Measurements from ENCODE around the gene RORC.
A peak's percentile ranks its signal among the peaks of the same experiment; 100 is the strongest.
"Not testable (repeated sequence)": the region's sequence is repeated elsewhere in the genome, so short reads cannot be mapped to it uniquely, and the experiment has no call there.

Gene RORC

DNA sequence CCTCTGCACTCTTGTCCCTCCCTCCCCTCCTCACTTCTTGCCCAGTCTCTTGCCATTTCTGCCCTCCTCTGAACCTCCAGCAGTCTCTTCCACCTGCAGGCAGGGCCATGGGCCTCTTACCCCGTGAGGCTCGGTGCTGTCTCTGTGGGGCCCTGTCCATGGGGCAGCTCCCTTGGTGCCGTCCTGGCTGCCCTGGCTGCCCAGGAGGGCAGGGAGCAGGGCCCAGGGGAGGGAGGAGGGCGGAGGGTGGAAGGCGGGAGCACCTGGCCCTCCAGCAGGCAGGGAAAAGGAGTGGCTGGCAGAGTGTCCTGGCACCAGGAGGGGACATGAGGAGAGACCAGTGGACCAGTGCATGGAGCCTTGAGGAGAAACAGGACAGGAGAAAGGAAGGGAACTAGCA is at the start of gene RORC:
RORC (minus strand) TSS at position 198 of the 400 bp plus-strand sequence; CDS start at position 160, 38 bp downstream.
- DNase-seq: no peak

DNA sequence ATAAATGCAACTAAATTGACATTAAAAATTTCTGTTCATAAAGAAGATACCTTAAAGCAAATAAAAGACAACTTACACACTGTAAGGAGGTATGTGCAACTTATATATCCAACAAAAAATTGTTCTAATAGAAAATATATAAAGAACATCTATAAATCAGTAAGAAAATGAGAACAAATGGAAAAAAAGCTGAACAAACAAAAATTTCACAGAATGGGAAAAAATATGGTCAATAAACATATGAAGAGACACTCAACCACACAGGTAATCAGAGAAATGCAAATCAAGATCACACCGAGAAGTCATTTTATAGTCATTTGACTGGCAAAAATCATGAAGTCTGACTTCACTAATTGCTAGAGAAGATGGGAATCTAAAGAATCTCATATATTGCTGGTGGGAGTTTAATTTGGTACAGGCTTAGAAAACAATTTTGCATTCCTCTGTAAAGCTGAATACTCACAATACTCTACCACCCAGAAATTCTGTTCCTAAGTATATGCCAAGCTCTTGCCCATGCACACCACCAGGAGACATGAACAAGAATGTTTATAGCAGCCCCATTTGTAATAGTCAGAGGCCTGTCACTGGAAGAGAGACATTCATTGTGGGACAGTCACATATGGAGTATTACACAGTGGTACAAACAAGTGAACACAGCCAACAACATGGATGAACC is 44.0 kb upstream of the RORC start:
- DNase-seq: no peak

DNA sequence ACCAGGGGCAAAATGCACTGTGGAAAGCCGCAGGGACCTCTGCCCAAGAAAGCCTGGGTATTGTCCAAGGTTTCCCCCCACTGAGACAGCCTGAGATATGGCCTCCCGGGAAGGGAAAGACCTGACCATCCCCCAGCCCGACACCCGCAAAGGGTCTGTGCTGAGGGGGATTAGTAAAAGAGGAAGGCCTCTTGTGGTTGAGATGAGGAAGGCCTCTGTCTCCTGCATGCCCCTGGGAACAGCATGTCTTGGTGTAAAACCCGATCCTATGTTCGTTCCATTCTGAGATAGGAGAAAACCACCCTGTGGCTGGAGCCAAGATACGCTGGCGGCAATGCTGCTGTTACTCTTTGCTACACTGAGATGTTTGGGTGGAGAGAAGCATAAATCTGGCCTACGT is 41.2 kb upstream of the RORC start:
- not testable (repeated sequence) for DNase-seq

DNA sequence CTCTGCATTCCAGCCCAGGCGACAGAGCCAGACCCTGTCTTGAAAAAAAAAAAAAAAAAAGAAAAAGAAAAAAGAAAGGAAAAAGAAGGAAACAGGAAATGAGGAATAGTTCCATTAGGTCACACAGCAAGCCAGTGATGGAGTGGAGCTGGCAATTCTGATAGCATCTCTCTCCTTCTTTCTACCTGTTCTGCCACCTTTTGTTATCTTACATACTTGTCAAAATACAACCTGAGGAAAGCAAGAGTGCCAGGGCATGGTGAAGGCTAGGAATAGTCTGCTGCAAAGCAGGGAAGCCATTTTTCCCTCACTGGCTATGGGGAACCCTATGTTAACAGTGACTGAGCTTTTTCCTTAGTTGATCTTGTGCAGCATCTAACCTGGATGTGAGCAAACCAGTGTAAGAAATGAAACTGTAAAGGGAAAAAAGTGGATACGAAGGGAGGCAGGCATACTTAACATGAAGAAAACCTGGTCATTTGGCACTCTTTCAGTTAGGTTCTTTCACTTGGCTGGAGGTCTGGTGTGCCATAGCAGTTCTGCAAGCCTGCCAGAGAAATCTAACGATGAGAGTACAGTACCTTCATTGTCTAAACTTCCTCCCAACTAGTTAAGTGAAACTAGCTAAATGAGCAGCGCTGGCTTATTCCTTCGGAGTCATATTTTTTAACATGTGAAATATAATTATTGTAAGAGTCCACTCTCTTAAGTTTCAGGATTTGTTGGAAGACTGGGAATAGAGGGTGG is 39.9 kb upstream of the RORC start:
- DNase-seq: no peak

DNA sequence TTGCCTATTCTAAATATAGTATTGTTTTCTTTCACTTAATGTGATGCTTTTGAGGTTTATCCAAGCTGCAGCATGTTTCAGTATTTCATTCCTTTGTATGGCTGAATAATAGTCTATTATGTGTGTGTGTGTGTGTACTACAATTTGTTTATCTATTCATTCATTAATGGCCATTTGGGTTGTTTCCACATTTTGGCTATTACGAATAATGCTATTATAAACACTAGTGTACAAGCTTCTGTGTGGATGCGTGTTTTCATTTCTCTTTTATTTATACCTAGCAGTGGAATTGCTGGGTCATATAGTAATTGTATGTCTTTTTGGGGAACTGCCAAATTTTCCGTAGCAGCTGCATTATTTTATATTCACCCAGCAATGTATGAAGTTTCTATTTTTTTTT is 36.9 kb upstream of the RORC start:
- peak in 1 of 2 experiments; percentile 21 for DNase-seq

DNA sequence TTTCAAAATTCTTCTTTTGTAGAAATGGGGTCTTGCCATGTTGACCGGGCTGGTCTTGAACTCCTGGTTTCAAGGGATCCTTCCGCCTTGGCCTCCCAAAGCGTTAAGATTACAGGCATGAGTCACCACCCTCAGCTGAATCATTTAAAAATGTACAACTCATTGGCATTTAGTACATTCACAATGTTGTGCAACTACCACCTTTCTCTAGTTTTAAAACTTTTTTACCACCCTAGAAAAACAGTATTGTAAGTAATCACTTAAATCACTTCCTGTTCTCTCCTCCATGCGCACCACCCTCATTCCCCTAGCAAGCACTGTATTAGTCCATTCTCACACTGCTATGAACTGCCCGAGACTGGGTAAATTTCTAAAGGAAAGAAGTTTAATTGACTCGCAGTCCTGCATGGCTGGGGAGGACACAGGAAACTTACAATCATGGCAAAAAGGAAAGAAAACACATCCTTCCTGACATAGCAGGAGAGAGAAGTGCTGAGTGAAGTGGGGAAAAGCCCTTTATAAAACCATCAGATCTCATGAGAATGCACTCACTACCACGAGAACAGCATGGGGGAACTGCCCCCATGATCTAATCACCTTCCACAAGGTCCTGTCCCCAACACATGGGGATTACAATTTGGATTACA is 36.3 kb upstream of the RORC start:
- no peak for DNase-seq

DNA sequence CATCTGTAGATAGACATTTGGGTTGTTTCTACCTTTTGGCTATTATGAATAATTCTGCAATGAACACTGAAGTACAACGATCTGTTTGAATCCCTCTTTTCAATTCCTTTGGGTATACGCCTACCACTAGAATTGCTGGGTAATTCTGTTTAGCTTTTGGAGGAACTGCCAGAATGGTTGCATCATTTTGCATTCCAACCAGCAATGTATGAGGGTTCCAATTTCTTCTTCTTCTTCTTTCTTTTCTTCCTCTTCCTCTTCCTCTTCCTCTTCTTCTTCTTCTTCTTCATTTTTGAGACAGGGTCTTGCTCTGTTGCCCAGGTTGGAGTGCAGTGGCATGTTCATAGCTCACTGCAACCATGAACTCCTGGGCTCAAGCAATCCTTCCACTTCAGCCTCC is 35.7 kb upstream of the RORC start:
- DNase-seq: no peak

DNA sequence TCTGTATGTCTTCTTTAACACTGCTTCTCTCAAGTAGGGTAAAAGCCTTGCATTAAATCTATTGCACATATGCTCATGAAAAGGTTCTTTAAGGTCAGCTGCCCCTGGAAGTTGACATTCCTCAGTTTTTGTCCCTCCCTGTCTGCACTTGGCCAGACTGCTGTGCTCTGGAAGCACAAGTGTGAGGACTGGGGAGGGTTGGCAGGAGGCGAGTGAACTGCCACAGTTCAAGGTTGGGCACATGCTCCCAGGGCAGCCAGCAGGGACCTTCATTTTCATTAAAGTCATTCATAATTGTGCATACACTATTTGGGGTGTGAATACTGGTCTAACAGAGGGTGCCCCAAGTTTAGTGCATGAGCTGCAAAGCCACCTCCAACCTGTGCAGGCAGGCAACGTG is 32.8 kb upstream of the RORC start:
- no peak for DNase-seq

DNA sequence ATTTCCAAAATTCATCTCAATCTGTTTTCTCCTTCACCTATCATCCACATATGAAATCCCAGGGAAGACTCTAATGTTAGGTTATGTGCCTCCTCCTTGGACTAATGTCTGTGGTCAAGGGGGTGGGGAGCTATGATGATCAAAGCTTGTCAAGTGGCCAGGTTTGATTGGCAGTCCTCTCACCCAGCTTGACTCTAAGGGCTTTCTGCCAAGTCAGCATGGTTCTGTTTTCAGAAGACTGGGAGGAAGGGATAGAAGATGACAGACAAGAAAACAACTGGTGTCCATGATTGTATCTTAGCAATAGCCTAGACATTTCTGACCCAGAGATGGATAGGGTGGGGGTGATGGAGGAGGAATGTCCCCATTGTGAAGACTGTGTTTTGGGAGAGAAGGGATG is 31.0 kb upstream of the RORC start:
- DNase-seq: no peak

DNA sequence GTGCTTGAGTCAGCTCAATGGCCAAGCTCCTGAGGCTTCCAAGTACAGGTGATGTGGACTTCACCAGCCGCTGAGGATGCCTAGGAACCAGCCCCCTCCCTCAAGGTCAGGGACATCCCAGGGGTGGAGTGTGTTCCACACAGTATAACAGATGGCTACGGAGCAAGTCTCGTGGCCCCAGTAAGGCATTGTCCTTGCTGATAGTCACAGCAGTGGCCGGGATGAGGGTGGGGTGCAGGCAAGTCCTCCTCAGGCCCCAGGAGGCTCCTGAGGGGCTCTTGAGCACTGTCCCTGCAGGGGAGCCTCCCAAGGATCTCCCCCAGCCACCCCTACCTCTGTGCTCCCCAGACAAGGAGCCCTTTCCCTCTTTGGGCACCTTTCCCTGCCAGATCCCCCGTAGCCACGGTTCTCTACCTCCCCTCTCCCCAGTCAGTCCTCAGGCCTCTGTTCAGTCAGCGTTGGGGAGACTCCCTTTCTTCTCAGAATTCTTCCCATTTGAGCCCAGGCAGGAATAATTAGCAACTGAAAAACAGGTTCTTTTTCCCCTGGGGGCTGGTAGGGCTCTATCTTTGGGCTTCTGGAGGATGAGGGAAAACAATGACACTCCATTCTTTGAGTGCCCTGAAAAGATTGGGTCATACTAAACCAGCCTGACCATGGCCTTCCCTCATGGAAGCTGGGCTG is 29.0 kb upstream of the RORC start:
- no peak for DNase-seq

DNA sequence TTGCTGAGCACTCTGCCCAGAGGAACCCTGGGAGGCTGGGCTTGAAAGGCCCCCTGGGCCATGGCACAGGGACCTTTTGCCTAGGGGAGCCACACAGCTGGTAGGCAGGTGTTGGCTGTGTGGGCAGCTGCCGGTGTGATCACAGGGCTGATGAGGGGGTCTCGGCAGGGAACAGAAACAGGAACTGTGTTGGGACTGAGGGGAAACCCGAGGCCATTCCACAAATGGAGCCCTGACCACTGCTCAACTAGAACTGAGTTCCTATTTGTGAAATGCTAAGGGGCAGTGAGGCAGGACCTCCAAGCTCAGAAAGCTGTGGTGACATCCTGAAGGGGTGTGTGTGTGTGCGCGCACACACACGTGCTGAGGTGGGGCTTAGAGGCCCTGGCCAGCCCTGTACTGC is 28.3 kb upstream of the RORC start:
- DNase-seq: no peak

DNA sequence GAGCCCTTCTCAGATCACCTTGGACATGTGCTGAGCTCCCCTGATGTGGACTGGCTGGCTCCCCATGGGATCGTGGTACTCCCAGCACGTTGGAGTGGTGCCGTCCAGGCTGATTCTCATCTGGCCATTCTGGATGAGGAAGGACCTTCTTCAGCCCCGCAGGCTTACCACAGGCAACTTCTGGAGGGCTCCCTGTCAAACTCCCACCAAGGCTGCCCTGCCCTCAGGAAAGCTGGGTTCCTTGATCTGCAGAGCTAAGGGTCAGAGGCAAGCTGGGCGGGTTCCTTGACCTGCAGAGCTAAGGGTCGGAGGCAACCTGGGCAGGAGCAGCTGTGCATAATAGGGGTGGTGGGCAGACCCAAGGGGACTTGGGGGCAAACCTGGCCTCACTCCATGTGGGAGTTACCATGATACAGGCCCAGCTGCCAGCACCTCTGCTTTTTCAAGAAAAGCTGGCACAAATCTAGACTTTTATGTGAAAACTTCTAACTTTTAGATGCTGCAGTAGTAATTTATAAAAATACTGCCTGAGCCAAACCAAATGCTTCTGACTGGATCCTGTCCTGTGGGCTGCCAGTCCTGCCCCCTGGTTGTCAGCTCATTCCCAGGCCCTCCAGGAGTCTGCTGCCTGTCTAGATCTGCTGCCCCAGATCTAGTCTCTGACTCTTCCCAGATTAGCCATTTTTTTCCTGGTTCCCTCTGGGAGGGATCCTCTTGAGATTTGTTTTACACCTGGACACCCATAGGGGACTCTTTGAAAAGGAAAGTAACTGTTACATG is 27.5 kb upstream of the RORC start:
- DNase-seq: no peak

DNA sequence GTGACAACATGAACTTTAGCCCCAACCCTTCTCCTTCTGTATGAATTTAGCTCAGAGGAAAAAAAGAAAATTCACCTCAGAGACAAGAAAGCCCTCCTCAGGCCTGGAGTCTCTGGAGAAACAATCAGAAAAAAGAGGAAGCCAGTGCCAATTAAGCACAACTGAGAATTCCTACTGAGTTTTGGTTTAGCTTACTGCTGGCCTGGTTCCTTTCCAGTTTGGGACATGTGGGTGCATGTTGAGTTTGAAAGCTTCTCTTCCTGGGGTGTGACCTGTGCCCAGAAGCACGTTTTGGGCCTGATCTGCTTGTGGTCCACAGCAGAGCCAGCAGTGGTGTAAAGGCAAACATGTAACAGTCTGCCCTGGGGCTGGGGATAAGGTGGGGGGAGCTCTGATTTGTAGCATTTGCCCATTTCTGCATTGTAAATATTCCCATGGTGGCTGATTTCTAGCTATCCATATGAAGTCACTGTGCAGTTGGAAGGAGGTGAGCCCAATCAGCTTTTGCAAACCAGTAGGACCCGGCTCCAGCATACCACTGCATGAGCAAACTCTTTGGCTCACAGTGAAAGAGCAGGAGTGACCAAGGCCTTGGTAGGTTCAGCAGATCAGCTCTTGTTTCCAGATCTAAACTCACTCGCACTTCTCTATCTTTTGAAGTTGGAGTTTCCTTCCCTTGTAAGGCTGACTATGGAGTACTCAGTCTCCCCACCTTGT is 26.6 kb upstream of the RORC start:
- DNase-seq: no peak

DNA sequence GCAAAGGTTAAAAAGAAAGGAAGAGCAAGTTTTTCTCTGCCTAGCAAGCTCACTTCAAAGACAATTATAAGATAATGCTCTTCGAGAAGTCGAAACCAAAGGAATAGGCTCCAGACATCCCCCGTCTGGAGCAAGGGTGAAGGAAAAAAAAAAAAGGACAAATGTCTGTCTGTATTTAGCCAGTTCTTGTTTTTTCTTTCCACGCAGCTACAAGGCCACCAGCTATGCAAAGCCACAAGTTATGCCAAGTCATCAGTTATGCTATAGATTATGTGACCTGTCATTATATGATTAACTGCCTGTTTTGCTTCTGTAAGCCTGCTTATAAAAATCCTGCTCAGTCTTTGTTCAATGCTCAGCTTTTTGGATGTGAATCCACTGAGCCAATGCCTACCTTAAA is 24.3 kb upstream of the RORC start:
- DNase-seq: no peak

DNA sequence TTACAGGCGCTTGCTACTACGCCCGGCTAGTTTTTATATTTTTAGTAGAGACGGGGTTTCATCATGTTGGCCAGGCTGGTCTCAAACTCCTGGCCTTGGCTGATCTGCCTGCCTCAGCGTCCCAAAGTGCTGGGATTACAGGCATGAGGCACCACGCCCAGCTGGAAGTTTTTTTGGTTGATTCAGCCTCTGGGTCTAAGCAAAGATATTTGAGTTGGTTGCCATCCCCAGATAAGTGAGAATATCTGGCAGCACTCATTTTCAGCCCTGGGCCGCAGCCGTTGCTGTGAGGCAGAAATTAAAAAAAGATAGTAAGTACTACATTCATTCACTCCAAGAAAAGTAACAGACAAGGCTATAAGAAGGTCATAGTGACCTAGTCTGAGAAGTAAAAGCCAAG is 23.9 kb upstream of the RORC start:
- not testable (repeated sequence) for DNase-seq

DNA sequence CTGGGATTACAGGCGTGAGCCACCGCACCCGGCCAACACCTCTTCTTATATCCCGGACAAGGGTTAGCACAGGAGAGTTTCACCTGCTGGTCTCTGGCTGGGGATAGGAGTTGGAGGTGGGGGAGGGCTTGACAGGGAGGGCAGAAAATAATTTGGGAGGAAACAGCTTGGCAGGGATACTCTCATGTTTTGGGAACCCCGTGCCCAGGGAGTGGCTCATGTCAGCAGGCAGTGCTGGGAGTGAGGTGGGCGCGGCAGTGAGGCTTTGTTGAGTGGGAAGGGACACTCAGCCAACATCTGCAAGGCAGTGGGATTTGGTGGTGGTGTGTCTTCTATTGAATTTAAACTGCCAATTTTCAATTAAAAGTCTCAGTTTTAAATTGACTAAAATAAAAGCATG is 23.1 kb upstream of the RORC start:
- no peak for DNase-seq

DNA sequence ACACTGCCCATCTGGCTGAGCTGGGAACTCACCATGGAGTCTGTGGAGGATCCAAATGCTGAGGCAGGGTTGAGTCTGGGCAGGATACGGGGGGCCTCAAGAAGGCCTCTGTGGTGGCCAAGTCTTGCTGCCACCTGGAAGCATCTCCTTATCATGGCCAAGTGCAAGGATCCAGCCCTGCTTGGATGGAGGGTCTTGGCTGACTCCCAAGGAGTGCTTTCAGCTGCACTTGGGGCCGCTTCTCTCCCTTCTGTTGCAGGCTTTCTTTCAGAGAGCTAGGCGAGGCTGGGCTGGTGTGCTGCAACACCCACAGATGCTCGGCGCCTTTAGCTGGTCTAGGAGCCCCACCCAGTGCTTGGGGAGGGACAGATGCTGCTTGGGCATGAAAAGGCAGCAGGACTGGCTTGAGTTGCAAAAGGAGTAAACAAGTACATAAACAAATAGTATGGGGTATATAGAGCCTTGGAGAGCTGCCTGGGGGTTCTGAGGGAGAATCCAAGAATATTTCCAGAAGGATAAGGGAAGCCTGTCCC is 21.9 kb upstream of the RORC start, which contains the start of gene THEM5:
THEM5 (minus strand) TSS at position 302 of the 533 bp plus-strand sequence; CDS start at position 155, 147 bp downstream.
- no peak for DNase-seq

DNA sequence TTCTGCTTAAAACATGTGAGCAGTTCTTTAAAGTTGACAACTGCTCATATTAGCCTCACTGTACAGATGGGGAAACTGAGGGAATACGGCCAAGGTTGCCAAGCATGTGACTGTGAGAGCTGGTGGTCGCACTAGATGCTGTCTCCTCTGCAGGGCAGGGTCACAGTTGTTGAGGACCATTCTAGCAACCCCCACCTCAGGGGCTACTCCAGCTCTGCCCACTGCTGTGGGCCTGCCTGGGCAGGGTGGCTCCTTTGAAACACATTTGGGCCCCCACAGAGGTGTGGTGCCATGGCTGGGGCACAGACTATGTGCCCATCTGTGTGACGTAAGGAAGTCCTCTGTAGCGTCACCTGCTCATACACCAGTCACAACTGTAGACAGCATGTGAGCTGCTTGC is 21.1 kb upstream of the RORC start:
- no peak for DNase-seq

DNA sequence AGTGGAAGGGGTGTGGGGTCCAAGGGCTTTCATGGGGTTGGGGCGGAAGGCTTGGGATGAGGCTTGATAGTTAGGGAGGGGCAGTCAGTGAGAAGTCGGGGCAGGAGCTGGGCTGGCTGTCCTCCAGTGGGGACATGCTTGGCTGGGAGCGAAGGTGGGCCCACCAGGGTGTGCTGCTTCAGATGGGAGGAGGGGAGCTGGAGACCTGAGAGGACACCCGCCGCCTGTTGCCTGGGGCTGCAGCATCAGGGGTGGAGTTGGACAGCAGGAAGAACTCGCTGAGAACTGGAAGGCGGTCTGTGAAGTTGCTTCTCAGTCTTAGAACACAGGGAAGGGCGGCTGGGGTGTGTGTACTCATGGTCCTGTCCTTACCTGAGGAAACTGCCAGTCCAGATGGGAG is 20.3 kb upstream of the RORC start:
- no peak for DNase-seq

DNA sequence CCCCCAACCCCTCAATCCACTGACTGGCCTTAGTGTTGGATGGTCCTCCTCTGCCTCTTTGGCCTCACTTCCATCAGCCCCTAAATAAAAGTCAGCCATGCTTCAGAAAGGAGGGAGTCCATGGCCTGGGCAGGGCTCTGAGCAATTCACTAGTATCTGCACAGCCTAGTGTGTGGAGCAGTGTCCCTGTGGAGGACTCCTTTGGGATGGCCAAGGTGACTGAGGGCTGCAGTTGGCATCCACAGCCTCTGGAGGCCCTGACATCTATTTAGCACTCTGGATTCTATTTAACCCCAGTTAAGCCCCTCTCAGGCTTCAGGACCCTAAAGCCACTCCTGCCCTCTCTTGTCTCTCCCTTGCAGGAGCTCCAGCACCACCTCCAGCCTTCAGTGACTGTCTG is 18.3 kb upstream of the RORC start:
- no peak for DNase-seq

DNA sequence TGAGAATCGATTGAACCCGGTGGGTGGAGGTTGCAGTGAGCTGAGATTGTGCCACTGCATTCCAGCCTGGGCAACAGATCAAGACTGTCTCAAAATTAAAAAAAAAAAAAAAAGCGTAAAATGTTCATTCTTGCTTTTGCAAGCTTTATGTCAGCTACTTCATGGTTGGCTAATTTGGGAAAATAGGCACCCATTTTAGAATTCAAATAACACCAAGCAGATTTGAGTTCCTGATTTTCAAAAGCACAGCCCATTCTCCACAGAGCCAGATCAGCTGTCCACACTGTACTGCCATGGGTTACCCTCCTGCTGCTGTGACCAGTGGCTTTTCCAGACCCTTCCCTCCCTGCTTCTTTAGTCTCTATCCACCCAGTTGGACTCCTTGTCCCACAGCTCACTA is 17.5 kb upstream of the RORC start:
- no peak for DNase-seq
